NCI-H2196 treated with DMSO at 0.1 percent for 48 hours (cell line): Measurements from ENCODE around the gene POLR1H.
"Not testable (repeated sequence)": the region's sequence is repeated elsewhere in the genome, so short reads cannot be mapped to it uniquely, and the experiment has no call there.

ENCODE experiments used
- DNase-seq: peaks from one replicate; lab custom pipeline; 2025; ENCODE audit not compliant: unreplicated experiment; lab: John Stamatoyannopoulos, UW

POLR1H gene

GRCh38 chr6:30061092-30061857 lies at the start of gene POLR1H:
TSS of gene POLR1H (plus strand) at chr6:30061265. CDS start at chr6:30061525, 260 bp downstream.
- peak; percentile 95 for DNase-seq

GRCh38 chr6:30013291-30013922 lies 47.7 kb upstream of the POLR1H start:
- peak; percentile 5 for DNase-seq

- DNase-seq, result no peak
These were observed 41.2 kb upstream of the POLR1H start for GRCh38 chr6:30019819-30020218.

GRCh38 chr6:30020626-30021025 lies 40.4 kb upstream of the POLR1H start:
- no peak for DNase-seq

- DNase-seq, result no peak
These were observed 38.9 kb upstream of the POLR1H start for GRCh38 chr6:30022189-30022588.

GRCh38 chr6:30022712-30023111 lies 38.4 kb upstream of the POLR1H start:
- DNase-seq, result not testable (repeated sequence)

- DNase-seq, result no peak
These were observed 35.9 kb upstream of the POLR1H start for GRCh38 chr6:30025186-30025585.

GRCh38 chr6:30029588-30029987 lies 31.5 kb upstream of the POLR1H start:
- DNase-seq, result no peak

GRCh38 chr6:30031381-30031780 lies 29.7 kb upstream of the POLR1H start:
- no peak for DNase-seq

- DNase-seq, result not testable (repeated sequence)
These were observed 27.6 kb upstream of the POLR1H start for GRCh38 chr6:30033440-30033839.

GRCh38 chr6:30035784-30036183 lies 25.3 kb upstream of the POLR1H start:
- DNase-seq, result no peak

- DNase-seq, result no peak
These were observed 23.8 kb upstream of the POLR1H start for GRCh38 chr6:30037182-30037788.

- no peak for DNase-seq
These were observed 19.8 kb upstream of the POLR1H start for GRCh38 chr6:30041221-30041620.

- no peak for DNase-seq
These were observed 19.2 kb upstream of the POLR1H start for GRCh38 chr6:30041821-30042220.

- no peak for DNase-seq
These were observed 18.6 kb upstream of the POLR1H start for GRCh38 chr6:30042476-30042875.

- DNase-seq, result no peak
These were observed 18.2 kb upstream of the POLR1H start for GRCh38 chr6:30042914-30043313.

- DNase-seq, result no peak
These were observed 17.3 kb upstream of the POLR1H start for GRCh38 chr6:30043744-30044143.

GRCh38 chr6:30044630-30045029 lies 16.4 kb upstream of the POLR1H start:
- no peak for DNase-seq

GRCh38 chr6:30047220-30047619 lies 13.8 kb upstream of the POLR1H start:
- no peak for DNase-seq

GRCh38 chr6:30053682-30054081 lies 7.4 kb upstream of the POLR1H start:
- no peak for DNase-seq

GRCh38 chr6:30055513-30055912 lies 5.6 kb upstream of the POLR1H start:
- DNase-seq, result no peak

GRCh38 chr6:30060606-30061091 lies 416 bp upstream of the POLR1H start:
- no peak for DNase-seq
